KOPT-K1 (cell line): ENCODE data around the gene PTPRN2.
"Not testable (repeated sequence)": the region's sequence is repeated elsewhere in the genome, so short reads cannot be mapped to it uniquely, and the experiment has no call there.

Source experiments
- H3K27ac ChIP-seq: fragments of 200-600 bp; sonication (generic); 2 replicates; pipeline ENCODE4 v1.5.1; 2016; ENCODE audit warnings: antibody characterized with exemption, mild to moderate bottlenecking, low read depth, low read length; ENCODE audit not compliant: poor library complexity, severe bottlenecking
- H3K36me3 ChIP-seq: fragments of 200-600 bp; sonication (generic); 2 replicates; pipeline ENCODE4 v1.5.1; 2017; ENCODE audit warnings: antibody characterized with exemption, mild to moderate bottlenecking, low read length, moderate library complexity; ENCODE audit not compliant: insufficient read depth
- H3K9me3 ChIP-seq: fragments of 200-600 bp; sonication (generic); 2 replicates; pipeline ENCODE4 v1.5.1; 2017; ENCODE audit warnings: antibody characterized with exemption, low read length, mild to moderate bottlenecking; ENCODE audit not compliant: insufficient read depth, poor library complexity, severe bottlenecking

Gene PTPRN2

DNA sequence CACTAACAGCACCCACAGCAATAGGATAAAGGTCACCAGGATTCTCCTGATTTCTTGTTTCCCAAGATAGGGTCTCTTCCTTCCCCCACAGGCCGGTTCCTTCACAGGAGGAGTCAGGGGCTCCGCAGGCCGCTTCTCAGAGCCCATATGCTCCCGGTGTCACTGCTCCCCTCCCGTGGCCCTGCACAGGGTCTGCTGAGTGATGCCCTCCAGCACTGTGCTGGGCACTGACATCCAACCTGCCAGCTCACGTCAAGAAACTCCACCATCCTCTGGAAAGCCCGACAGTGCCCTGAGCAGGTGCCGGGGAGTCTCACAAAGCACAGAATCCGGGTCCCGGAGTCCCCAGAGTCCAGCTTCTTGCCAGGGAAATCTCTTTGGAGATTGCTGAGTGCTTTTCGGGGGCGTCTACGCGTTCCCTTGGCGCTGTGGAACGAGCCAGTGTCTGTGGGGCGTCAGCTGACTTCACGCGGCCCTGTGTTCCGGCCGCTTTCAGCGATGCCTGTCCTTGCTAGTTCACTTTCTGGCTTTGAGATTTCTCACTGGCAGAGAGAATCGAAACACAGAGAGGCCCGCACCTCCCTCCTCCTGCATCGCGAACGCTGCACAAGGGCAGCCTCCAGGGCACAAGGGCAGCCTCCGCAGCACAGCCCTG lies 683.3 kb downstream of the PTPRN2 start:
- H3K36me3 ChIP-seq, result no peaks in the 10 kb centered on the region
- no peak overlapping the region for H3K27ac ChIP-seq
- no peaks in the 10 kb centered on the region for H3K9me3 ChIP-seq

DNA sequence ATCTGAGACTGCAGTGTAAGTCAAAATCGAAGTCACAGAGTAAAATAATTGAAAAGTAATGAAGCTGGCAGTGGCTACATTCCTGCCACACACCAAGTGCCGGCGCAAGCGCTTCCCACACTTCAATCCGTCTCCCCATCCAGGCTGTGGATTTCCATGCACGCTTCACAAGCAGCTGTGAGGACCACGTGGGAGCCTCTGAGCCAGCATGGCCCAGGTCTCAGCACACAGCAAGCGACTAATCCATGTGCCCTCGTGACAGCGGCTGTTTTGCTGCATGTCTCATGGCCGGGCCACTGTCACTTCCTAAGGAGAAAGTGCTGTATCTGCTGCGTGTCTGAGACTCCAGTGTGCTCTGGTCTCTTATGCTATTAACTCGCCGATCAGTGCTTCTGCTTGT lies 683.9 kb downstream of the PTPRN2 start:
- H3K36me3 ChIP-seq, result no peaks in the 10 kb centered on the region
- no peaks in the 10 kb centered on the region for H3K9me3 ChIP-seq
- no peak overlapping the region for H3K27ac ChIP-seq

DNA sequence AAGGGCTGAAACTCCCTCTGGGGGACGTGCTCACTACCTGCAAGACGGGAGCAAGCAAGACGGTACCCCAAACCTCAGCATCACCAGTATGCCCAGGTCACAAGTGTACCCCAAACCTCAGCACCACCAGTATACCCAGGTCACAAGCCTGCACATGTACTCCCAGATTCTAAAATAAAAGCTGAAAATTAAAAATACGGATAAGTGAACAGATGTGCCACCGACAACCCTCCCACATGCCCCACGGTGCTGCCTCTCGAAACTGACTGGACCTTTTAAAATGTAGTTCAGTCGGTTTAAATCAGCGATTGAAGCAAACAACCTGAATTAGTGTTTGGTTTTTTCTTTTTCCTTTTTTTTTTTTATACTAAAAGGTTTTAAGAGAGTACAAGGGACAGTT lies 684.3 kb downstream of the PTPRN2 start:
- no peak overlapping the region for H3K27ac ChIP-seq
- no peaks in the 10 kb centered on the region for H3K9me3 ChIP-seq
- H3K36me3 ChIP-seq, result no peaks in the 10 kb centered on the region

DNA sequence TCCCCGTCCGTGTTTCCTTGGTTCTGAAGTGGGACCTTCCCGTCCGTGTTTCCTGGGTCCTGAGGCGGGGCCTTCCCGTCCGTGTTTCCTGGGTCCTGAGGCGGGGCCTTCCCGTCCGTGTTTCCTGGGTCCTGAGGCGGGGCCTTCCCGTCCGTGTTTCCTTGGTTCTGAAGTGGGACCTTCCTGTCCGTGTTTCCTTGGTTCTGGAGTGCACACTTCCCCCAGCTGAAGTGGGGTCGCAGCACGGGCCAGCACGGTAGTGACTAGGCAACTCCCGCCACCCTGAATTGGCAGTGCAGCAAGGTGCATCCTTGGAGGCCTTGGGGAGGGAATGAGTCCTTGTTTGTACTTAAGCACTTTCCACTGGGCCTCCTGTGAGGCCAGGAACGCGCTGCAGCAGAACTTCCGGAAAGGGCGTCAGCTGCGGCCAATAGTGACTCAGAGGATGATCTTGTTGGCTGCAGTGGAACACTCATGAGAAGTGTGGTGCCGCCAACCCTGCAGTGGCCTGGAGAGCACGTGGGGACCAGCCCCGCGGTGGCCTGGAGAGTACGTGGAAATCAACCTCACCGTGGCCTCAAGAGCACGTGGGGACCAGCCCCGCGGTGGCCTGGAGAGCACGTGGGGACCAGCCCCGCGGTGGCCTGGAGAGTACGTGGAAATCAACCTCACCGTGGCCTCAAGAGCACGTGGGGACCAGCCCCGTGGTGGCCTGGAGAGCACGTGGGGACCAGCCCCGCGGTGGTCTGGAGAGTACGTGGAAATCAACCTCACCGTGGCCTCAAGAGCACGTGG lies 685.6 kb downstream of the PTPRN2 start:
- H3K36me3 ChIP-seq, H3K27ac ChIP-seq, H3K9me3 ChIP-seq: not testable (repeated sequence)

DNA sequence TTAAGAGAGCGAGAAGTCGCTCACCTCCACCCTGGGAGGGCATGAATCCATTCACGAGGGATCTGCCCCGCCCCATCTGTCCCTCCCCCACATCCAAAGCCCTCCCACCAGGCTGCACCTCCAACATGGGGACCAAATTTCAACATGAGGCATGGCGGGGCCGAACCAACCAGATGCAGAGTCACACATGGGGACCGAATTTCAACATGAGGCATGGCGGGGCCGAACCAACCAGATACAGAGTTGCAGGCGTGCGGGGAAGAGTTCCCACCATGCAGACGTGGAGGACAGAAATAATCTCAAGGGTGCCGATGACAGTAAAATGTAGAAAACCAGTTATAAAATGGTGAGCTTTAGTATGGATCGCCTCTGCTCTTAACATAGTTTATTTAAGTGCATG lies 686.5 kb downstream of the PTPRN2 start:
- H3K27ac ChIP-seq, result no peak overlapping the region
- no peaks in the 10 kb centered on the region for H3K36me3 ChIP-seq
- H3K9me3 ChIP-seq, result no peaks in the 10 kb centered on the region

DNA sequence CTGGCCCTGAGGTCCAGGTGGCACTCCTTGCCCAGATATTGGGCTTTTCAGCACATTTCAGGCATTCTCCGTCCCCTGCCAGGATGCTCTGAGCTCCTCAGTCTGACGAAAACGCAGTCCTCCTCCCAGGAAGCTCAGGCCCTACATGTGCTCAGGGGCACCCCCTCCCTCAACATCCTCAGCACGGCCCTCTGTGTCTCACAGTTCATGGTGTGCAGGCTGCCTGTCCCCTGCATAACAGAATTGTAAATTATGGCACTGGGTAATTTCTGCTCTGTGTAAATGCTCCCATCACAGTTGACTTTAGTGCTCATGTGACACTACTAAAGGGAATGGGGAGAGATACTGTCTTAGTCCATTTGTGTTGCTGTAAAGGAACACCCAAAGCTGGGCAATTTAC lies 687.1 kb downstream of the PTPRN2 start:
- H3K9me3 ChIP-seq, result no peaks in the 10 kb centered on the region
- H3K36me3 ChIP-seq, result no peaks in the 10 kb centered on the region
- H3K27ac ChIP-seq, result no peak overlapping the region

DNA sequence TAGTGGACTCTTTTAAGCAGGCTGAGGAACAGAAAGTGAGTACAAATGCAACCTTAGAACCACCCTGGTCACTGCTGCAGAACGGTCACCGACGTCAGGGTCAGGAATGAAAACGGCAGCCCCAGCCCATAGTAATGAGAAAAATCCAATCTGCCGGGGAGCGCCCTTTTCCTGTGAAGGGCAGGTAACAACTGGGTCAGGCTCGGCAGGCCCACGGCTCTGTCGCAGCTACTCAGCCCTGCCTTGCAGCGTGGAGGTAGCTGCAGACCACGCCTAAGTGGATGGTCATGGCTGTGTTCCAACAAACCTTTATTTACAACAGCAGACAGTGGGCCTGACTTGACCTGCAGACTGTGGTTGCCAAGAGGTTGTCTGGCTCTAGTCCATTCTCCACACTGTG lies 687.6 kb downstream of the PTPRN2 start:
- no peaks in the 10 kb centered on the region for H3K36me3 ChIP-seq
- H3K9me3 ChIP-seq, result no peaks in the 10 kb centered on the region
- H3K27ac ChIP-seq, result no peak overlapping the region

DNA sequence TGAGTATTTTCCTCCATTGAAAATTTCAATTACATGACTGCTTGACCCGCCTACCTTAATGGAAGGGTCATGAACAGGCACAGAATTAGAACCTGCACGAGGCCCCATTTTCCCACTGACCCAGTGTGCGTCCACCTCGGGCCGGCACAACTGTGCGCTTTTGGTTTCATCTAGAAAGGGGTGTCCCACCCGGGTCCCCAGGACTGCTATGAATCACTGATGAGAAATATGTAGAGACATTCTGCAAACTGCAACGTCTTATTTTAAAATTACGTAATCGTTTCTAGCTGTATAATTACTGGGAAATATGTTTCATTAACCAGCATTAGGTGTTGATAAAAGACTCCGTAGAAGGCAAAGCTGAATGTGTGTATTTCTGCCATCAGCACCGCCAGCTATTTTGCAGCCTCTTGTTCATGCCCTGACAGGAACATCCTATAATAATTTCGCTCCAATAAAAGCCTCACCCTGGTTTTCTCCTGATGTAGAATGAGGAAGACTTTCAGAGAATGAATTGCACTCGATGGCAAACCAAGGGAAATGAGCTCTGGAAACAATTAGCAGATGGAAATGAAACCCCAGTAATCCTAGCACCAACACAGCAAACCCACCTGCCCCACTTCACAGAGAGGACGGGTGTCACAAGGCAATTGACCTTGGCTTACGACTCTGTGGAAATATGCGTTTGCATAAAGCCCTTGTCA lies 688.7 kb downstream of the PTPRN2 start:
- Histone ChIP-seq H3K27ac (no peak overlapping the region), H3K9me3 (no peaks in the 10 kb centered on the region), H3K36me3 (no peaks in the 10 kb centered on the region)

DNA sequence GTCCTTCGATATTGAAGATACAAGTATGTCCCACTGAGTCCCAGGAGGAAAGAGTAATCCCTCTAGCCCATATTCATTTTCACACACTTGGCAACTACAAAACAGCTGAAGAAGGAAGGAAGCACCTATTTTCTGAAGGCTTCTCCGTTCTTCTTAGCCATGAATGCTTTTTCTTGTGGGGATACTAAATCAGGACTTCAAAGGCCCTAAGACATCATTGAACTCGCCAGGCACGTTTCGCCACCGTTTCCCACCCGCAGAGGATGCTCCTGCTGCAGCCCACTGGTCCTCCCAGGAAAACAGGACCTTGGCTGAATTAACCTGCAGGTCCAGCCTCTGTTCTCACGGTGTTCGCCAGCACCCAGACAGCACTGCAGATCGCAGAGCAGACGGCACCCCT lies 689.4 kb downstream of the PTPRN2 start:
- H3K36me3 ChIP-seq, result no peaks in the 10 kb centered on the region
- no peak overlapping the region for H3K27ac ChIP-seq
- H3K9me3 ChIP-seq, result no peaks in the 10 kb centered on the region

DNA sequence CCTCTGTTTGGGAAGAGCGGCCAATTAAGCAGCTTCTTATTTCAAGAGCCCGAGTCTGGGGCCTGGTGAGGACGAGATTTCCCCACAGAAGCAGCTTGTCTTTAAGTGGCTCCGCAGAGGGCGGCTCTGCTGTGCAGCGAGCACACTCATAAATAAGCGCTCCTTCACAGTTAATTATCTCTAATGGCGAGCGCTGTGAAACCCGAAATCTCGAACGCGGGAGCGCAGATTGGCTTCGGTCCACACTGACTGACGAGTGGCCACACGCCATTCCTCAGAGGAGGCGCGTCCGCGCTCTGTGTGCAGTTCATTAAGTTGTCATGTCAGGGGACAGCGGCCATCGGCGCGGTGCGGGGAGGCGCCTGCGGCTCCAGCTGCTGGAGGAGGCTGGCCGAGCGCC lies 689.9 kb downstream of the PTPRN2 start:
- H3K27ac ChIP-seq, result no peak overlapping the region
- H3K9me3 ChIP-seq, result no peaks in the 10 kb centered on the region
- no peaks in the 10 kb centered on the region for H3K36me3 ChIP-seq

DNA sequence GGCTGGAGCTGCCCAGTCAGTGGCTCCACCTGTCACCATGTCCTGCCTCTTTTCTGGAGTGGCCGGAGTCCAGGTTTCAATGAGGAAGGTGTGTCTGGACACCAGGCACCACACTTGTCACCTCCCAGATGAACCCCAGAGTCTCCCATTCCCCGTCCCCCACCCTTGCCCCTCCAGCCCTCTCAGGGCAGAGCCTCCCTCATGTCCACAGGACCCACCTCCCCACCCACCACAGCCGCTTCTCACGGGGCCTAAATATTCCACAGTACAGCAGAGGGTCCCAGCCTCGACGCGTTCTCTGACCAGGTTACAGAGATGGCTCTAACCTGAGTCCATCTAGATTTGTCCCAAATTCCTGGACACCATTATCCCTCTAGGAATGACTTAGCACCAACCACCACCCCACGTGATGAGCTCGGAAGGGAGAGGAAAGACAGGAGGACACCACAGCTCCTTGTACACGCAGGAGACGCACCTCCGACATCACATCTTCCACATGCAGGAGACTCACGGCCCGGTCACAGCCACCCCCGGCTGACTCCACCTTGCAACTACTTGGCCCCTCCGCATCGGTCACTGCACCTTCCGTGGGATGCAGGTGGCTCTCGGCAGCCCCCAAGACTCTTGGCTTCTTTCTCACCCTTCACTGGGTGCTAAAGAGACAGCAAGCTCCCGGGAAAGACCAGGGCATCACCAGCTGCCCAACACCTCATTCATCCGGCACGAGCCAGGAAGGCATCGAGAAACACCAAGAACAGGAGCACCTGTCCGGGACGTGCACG lies 690.7 kb downstream of the PTPRN2 start:
- no peak overlapping the region for H3K27ac ChIP-seq
- H3K36me3 ChIP-seq, result no peaks in the 10 kb centered on the region
- no peaks in the 10 kb centered on the region for H3K9me3 ChIP-seq

DNA sequence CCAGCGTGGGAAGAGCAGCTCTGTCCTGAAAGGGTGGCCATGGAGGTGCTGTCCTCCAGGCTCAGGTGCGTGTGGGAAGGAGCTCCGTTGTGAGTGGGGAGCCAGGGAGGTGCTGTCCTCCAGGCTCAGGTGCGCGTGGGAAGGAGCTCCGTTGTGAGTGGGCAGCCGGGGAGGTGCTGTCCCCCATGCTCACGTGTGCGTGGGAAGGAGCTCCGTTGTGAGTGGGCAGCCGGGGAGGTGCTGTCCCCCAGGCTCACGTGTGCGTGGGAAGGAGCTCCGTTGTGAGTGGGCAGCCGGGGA lies 691.3 kb downstream of the PTPRN2 start:
- H3K27ac ChIP-seq, H3K36me3 ChIP-seq, H3K9me3 ChIP-seq: not testable (repeated sequence)

DNA sequence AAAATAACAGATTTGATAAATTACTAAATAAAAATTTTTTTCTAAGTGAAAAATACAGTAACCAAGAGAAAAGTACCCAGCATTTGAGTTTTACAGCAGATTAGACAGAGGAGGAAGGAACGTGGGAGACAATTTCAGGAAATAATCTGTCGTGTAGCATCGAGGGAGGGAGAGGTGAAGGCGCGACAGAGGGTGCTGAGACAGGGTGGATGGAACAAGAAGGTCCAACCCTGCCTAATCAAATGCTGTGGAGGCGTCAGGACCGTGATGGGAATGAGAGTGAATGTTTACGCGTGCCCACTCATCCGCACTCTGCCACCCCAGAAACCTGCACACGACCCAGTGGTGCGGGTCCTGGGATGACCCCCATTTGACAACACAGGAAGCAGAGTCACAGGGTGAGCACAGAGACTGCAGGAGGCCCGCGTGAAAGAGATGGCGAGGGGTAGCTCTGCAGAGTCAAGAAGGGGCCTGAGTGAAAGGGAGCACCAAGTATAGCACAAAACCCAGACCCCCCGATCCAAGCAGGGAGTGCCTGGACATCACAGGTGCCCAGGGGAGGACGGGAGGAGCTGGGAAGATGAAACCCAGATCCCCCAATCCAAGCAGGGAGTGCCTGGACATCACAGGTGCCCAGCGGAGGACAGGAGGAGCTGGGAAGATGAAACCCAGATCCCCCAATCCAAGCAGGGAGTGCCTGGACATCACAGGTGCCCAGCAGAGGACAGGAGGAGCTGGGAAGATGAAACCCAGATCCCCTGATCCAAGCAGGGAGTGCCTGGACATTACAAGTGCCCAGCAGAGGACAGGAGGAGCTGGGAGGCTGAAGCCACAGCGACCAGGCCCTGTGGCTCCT lies 691.9 kb downstream of the PTPRN2 start:
- Histone ChIP-seq H3K36me3 (no peaks in the 10 kb centered on the region), H3K27ac (no peak overlapping the region), H3K9me3 (no peaks in the 10 kb centered on the region)

DNA sequence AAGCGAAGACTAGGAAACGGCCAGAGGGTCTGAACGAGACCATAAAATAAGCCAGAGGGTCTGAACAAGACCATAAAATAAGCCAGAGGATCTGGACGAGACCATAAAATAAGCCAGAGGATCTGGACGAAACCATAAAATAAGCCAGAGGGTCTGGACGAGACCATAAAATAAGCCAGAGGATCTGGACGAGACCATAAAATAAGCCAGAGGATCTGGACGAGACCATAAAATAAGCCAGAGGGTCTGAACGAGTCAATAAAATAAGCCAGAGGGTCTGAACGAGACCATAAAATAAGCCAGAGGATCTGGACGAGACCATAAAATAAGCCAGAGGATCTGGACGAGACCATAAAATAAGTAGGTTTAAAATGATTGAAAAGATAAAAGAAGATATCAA lies 692.5 kb downstream of the PTPRN2 start:
- not testable (repeated sequence) for H3K27ac ChIP-seq, H3K9me3 ChIP-seq, H3K36me3 ChIP-seq
